Hepatocyte (in vitro differentiated cells): ENCODE data around the gene GRK5. TPM values are rescaled to one million over a fixed set of nuclear protein-coding genes. Genes with fewer than 3 reads are reported as not detected.
A peak's percentile ranks its signal among the peaks of the same experiment; 100 is the strongest.

Source experiments
- DNase-seq: peaks from one replicate; pipeline ENCODE4 v3.0.0-alpha.2; 2016; ENCODE audit warnings: low spot score
- H2AFZ ChIP-seq: fragments of 200-600 bp; sonication (generic); 2 replicates; pipeline ENCODE4 v1.6.0; 2016; ENCODE audit warnings: antibody characterized with exemption, mild to moderate bottlenecking
- H3K27ac ChIP-seq: fragments of 200-600 bp; sonication (generic); 2 replicates; pipeline ENCODE4 v1.5.1; 2016; ENCODE audit warnings: mild to moderate bottlenecking
- H3K27me3 ChIP-seq: fragments of 200-600 bp; sonication (generic); 2 replicates; pipeline ENCODE4 v1.6.1; 2016
- H3K36me3 ChIP-seq: fragments of 200-600 bp; sonication (generic); replicated peaks from 2 replicates; pipeline ENCODE4 v1.5.1; 2016; ENCODE audit warnings: low read depth; ENCODE audit not compliant: insufficient read depth
- H3K4me1 ChIP-seq: fragments of 200-600 bp; sonication (generic); 2 replicates; pipeline ENCODE4 v1.5.1; 2016; ENCODE audit warnings: mild to moderate bottlenecking, moderate library complexity; ENCODE audit not compliant: insufficient read depth
- H3K4me2 ChIP-seq: fragments of 200-600 bp; sonication (generic); 2 replicates; pipeline ENCODE4 v1.6.0; 2016
- H3K4me3 ChIP-seq: fragments of 200-600 bp; sonication (generic); 2 replicates; pipeline ENCODE4 v1.5.1; 2016; ENCODE audit warnings: mild to moderate bottlenecking
- H3K79me2 ChIP-seq: fragments of 200-600 bp; sonication (generic); 2 replicates; pipeline ENCODE4 v1.6.0; 2017; ENCODE audit warnings: mild to moderate bottlenecking
- H3K9me2 ChIP-seq: fragments of 200-600 bp; sonication (generic); replicated peaks from 2 replicates; pipeline ENCODE4 v1.6.0; 2017; ENCODE audit warnings: mild to moderate bottlenecking; ENCODE audit not compliant: insufficient read depth
- H3K9me3 ChIP-seq: fragments of 200-600 bp; sonication (generic); 2 replicates; pipeline ENCODE4 v1.5.1; 2016; ENCODE audit warnings: low read depth, mild to moderate bottlenecking
- H4K20me1 ChIP-seq: fragments of 200-600 bp; sonication (generic); 2 replicates; pipeline ENCODE4 v1.6.0; 2016; ENCODE audit warnings: mild to moderate bottlenecking; ENCODE audit not compliant: insufficient read depth, poor library complexity, severe bottlenecking
- CTCF ChIP-seq: fragments of 200-600 bp; sonication (generic); IDR thresholded peaks from 2 replicates; pipeline ENCODE4 v1.5.1; 2016; ENCODE audit warnings: antibody characterized with exemption, mild to moderate bottlenecking; ENCODE audit not compliant: poor library complexity
- EZH2 ChIP-seq: fragments of 200-600 bp; sonication (generic); IDR thresholded peaks from 2 replicates; pipeline ENCODE4 v1.6.1; 2016; ENCODE audit warnings: antibody characterized with exemption, mild to moderate bottlenecking, borderline replicate concordance
- EZH2phosphoT487 ChIP-seq: fragments of 200-600 bp; sonication (generic); IDR thresholded peaks from one replicate; pipeline ENCODE4 v1.6.1; 2018; ENCODE audit warnings: antibody characterized with exemption, mild to moderate bottlenecking, low read depth, moderate library complexity; ENCODE audit not compliant: unreplicated experiment, severe bottlenecking
- WGBS: methylation state at CpG from one replicate; pipeline ENCODE4 v1.1.6; 2016; ENCODE audit warnings: low lambda C conversion rate; ENCODE audit errors: missing lambda C conversion rate; 5-methylcytosine and 5-hydroxymethylcytosine counted together
- polyA plus RNA-seq: library from polyadenylated mRNA; unstranded; fragments of >200 nt; fragmentation: Nextera tagmentation; extraction: Ambion mirVana; gene quantifications from 2 replicates; pipeline ENCODE4 v1.2.1, GENCODE V29; 2016
- total RNA-seq: library from RNA; depleted of rRNA; stranded (reverse); fragments of >200 nt; gene quantifications from 2 replicates; pipeline ENCODE4 v1.2.3, GENCODE V29; 2014

Gene GRK5
- total and polyA plus RNA-seq, 2 experiments from 2014 or later = 7.6 to 19.9 TPM

DNA sequence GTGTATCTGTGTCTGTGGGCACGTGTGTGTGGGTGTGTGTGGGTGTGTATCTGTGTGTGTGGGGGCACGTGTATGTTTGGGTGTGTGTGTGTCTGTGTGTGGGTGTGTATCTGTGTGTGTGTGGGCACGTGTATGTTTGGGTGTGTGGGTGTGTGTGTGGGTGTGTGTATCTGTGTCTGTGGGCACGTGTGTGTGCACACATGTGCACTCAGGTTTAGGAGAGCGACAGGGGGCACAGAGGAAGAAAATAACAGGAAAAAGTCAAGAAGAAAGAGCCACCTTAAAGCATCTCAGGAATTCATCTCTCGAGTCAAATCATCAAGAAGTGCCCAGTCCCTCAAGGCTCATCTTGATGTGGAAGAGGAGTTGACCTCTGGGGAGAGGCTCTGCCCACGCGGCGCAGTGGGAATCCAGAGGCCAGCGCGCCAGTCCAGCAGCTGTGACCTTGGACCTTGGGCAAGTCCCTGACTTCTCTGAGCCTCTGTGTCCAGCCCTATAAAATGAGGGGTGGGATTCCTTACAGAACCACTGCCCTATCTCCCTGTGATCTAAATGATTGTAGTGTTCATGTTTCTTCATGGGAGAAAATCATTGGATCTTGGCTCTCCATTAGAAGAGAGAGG, 187.4 kb downstream of the GRK5 start:
- no peak for TF ChIP-seq EZH2phosphoT487
- TF ChIP-seq CTCF = no peak
- TF ChIP-seq EZH2 = no peak
- H3K27me3 ChIP-seq = no peaks in the 10 kb centered on the region
- no peaks in the 10 kb centered on the region for H3K4me1 ChIP-seq
- no peak overlapping the region for H2AFZ ChIP-seq
- no peaks in the 10 kb centered on the region for H3K36me3 ChIP-seq
- no peaks in the 10 kb centered on the region for H3K79me2 ChIP-seq
- no peak overlapping the region for H3K4me3 ChIP-seq
- H3K4me2 ChIP-seq = no peak overlapping the region
- H3K9me3 ChIP-seq = no peaks in the 10 kb centered on the region
- no peaks in the 10 kb centered on the region for H4K20me1 ChIP-seq
- H3K9me2 ChIP-seq = no peaks in the 10 kb centered on the region
- 93% methylated on average over 9 of the region's 11 CpGs for WGBS
- peak overlapping the region; percentile 20 for H3K27ac ChIP-seq
- DNase-seq = no peak

GRCh38 chr10:119395280-119396007, 188.1 kb downstream of the GRK5 start:
- Histone ChIP-seq H3K4me1 (no peaks in the 10 kb centered on the region), H3K79me2 (no peaks in the 10 kb centered on the region), H3K36me3 (no peaks in the 10 kb centered on the region), H3K27ac (peak overlapping the region; percentile 20), H3K9me3 (no peaks in the 10 kb centered on the region), H4K20me1 (no peaks in the 10 kb centered on the region), H3K9me2 (no peaks in the 10 kb centered on the region), H3K4me2 (no peak overlapping the region), H3K27me3 (no peaks in the 10 kb centered on the region), H2AFZ (no peak overlapping the region), H3K4me3 (no peak overlapping the region)
- 78% methylated on average over 24 of the region's 24 CpGs for WGBS
- DNase-seq = no peak
- TF ChIP-seq CTCF = no peak
- TF ChIP-seq EZH2phosphoT487 = no peak
- TF ChIP-seq EZH2 = no peak

- DNase-seq = no peak
- H4K20me1 ChIP-seq = no peaks in the 10 kb centered on the region
- no peaks in the 10 kb centered on the region for H3K36me3 ChIP-seq
- TF ChIP-seq EZH2phosphoT487 (no peak), CTCF (no peak), EZH2 (no peak)
- H3K4me1 ChIP-seq = no peaks in the 10 kb centered on the region
- no peaks in the 10 kb centered on the region for H3K9me2 ChIP-seq
- H3K27ac ChIP-seq = no peak overlapping the region
- no peak overlapping the region for H2AFZ ChIP-seq
- no peaks in the 10 kb centered on the region for H3K79me2 ChIP-seq
- H3K4me2 ChIP-seq = no peak overlapping the region
- no peak overlapping the region for H3K4me3 ChIP-seq
- no peaks in the 10 kb centered on the region for H3K9me3 ChIP-seq
- H3K27me3 ChIP-seq = no peaks in the 10 kb centered on the region
- 72% methylated on average over 10 of the region's 10 CpGs for WGBS
These were observed 188.8 kb downstream of the GRK5 start for GRCh38 chr10:119396008-119396708.
